HepG2 (cell line): ENCODE data around the gene PEX11B. TPM values are rescaled to one million over a fixed set of nuclear protein-coding genes. Genes with fewer than 3 reads are reported as not detected.

Source experiments
- ATF1 ChIP-seq: IDR thresholded peaks from 2 replicates; pipeline ENCODE4 v1.6.1; 2016; ENCODE audit warnings: mild to moderate bottlenecking, control low read depth
- DBP ChIP-seq: sonication (generic); formaldehyde crosslinking; IDR thresholded peaks from 2 replicates; pipeline ENCODE4 v1.4.0; 2020; ENCODE audit warnings: missing genetic modification reagents; ENCODE audit errors: not compliant biosample characterization
- GATA4 ChIP-seq: sonication (generic); IDR thresholded peaks from 2 replicates; pipeline ENCODE4 v1.6.1; 2016; ENCODE audit warnings: antibody characterized with exemption, low read depth, borderline replicate concordance
- GPN1 ChIP-seq: sonication (generic); formaldehyde crosslinking; IDR thresholded peaks from 2 replicates; pipeline ENCODE4 v1.5.1; 2020; ENCODE audit warnings: missing genetic modification reagents, borderline replicate concordance
- IRF2 ChIP-seq: IDR thresholded peaks from 2 replicates; pipeline ENCODE4 v1.6.1; 2018; ENCODE audit warnings: missing genetic modification reagents, missing compliant biosample characterization
- MIER3 ChIP-seq: IDR thresholded peaks from 2 replicates; pipeline ENCODE4 v1.6.1; 2016; ENCODE audit warnings: missing compliant biosample characterization, borderline replicate concordance
- MIXL1 ChIP-seq: IDR thresholded peaks from 2 replicates; pipeline ENCODE4 v1.6.1; 2016
- NR3C1 ChIP-seq: sonication (generic); formaldehyde crosslinking; IDR thresholded peaks from 2 replicates; pipeline ENCODE4 v1.4.0; 2020; ENCODE audit warnings: missing genetic modification reagents
- RAD21 ChIP-seq: fragments of 450-650 bp; formaldehyde crosslinking; IDR thresholded peaks from 2 replicates; pipeline ENCODE4 v1.5.0; 2020; ENCODE audit warnings: mild to moderate bottlenecking
- RFXAP ChIP-seq: sonication (generic); formaldehyde crosslinking; IDR thresholded peaks from 2 replicates; pipeline ENCODE4 v1.4.0; 2020; ENCODE audit warnings: missing genetic modification reagents, borderline replicate concordance
- RORA ChIP-seq: sonication (generic); formaldehyde crosslinking; IDR thresholded peaks from 2 replicates; pipeline ENCODE4 v1.5.0; 2020; ENCODE audit warnings: mild to moderate bottlenecking, missing genetic modification reagents, moderate library complexity
- SAP130 ChIP-seq: IDR thresholded peaks from 2 replicates; pipeline ENCODE4 v1.6.1; 2016; ENCODE audit warnings: low read depth
- SP1 ChIP-seq, 2 experiments: fragments of 450-650 bp in 1 of 2; sonication (generic) in 1 of 2; formaldehyde crosslinking in 1 of 2; IDR thresholded peaks; 2 replicates each; pipeline versions ENCODE4 v1.4.0 to v1.6.1; 2016 to 2020; ENCODE audit warnings: missing genetic modification reagents in 1 of 2
- STAG1 ChIP-seq: sonication (generic); formaldehyde crosslinking; IDR thresholded peaks from 2 replicates; pipeline ENCODE4 v1.4.0; 2020; ENCODE audit warnings: missing genetic modification reagents
- TERF1 ChIP-seq: sonication (generic); formaldehyde crosslinking; IDR thresholded peaks from 2 replicates; pipeline ENCODE4 v1.8.0; 2022; ENCODE audit warnings: mild to moderate bottlenecking, missing genetic modification reagents, moderate library complexity
- ZBTB1 ChIP-seq: sonication (generic); formaldehyde crosslinking; IDR thresholded peaks from 2 replicates; pipeline ENCODE4 v1.4.0; 2020; ENCODE audit warnings: missing genetic modification reagents, borderline replicate concordance
- ZNF160 ChIP-seq: sonication (generic); formaldehyde crosslinking; IDR thresholded peaks from 2 replicates; pipeline ENCODE4 v1.8.0; 2022; ENCODE audit warnings: mild to moderate bottlenecking, inconsistent platforms, missing genetic modification reagents
- ZNF232 ChIP-seq: sonication (generic); formaldehyde crosslinking; IDR thresholded peaks from 2 replicates; pipeline ENCODE4 v1.4.0; 2020; ENCODE audit warnings: missing genetic modification reagents, borderline replicate concordance
- ZNF335 ChIP-seq: sonication (generic); formaldehyde crosslinking; IDR thresholded peaks from 2 replicates; pipeline ENCODE4 v1.4.0; 2020; ENCODE audit warnings: missing genetic modification reagents
- ZNF501 ChIP-seq: sonication (generic); formaldehyde crosslinking; IDR thresholded peaks from 2 replicates; pipeline ENCODE4 v1.5.1; 2020; ENCODE audit warnings: mild to moderate bottlenecking, moderate library complexity, missing genetic modification reagents
- ZNF503 ChIP-seq: sonication (generic); formaldehyde crosslinking; IDR thresholded peaks from 2 replicates; pipeline ENCODE4 v1.4.0; 2020; ENCODE audit warnings: missing genetic modification reagents
- ZNF556 ChIP-seq: sonication (generic); formaldehyde crosslinking; IDR thresholded peaks from 2 replicates; pipeline ENCODE4 v1.4.0; 2020; ENCODE audit warnings: mild to moderate bottlenecking, missing genetic modification reagents, borderline replicate concordance
- polyA plus RNA-seq, 8 experiments: library from polyadenylated mRNA; depleted of rRNA in 3 of 8; stranded (reverse) in 7 of 8; unstranded in 1 of 8; fragments of >200 nt; fragmentation: Illumina TruSeq in 4 of 8; extraction: Trizol in 4 of 8; gene quantifications; 2 replicates each; pipeline versions ENCODE4 v1.2.1 to v1.2.3, GENCODE V29; 2011 to 2016; ENCODE audit warnings: low read depth in 4 of 8, missing spikeins in 1 of 8, mixed read lengths in 1 of 8; ENCODE audit not compliant: insufficient read depth in 1 of 8
- total RNA-seq, 5 experiments: library from RNA; depleted of rRNA; stranded (reverse); fragments of >200 nt; fragmentation: Illumina TruSeq; extraction: Trizol; gene quantifications; 2 replicates each; pipeline ENCODE4 v1.2.3, GENCODE V29; 2016; ENCODE audit warnings: low read depth in 1 of 5
- TF ChIP-seq, protein P1 (sequence below): sonication (generic); formaldehyde crosslinking; IDR thresholded peaks from 2 replicates; pipeline ENCODE4 v1.4.0; 2020; ENCODE audit warnings: missing genetic modification reagents
- TF ChIP-seq, protein P2 (sequence below): IDR thresholded peaks from 2 replicates; pipeline ENCODE4 v1.6.1; 2016; ENCODE audit warnings: mild to moderate bottlenecking, missing biosample characterization, missing genetic modification reagents

The PEX11B gene
- total and polyA plus RNA-seq, 2 of the 13 experiments (the other 11 are each of a cell fraction or from before 2014, with no cell fraction given), result 21.6 to 48.4 TPM

DNA sequence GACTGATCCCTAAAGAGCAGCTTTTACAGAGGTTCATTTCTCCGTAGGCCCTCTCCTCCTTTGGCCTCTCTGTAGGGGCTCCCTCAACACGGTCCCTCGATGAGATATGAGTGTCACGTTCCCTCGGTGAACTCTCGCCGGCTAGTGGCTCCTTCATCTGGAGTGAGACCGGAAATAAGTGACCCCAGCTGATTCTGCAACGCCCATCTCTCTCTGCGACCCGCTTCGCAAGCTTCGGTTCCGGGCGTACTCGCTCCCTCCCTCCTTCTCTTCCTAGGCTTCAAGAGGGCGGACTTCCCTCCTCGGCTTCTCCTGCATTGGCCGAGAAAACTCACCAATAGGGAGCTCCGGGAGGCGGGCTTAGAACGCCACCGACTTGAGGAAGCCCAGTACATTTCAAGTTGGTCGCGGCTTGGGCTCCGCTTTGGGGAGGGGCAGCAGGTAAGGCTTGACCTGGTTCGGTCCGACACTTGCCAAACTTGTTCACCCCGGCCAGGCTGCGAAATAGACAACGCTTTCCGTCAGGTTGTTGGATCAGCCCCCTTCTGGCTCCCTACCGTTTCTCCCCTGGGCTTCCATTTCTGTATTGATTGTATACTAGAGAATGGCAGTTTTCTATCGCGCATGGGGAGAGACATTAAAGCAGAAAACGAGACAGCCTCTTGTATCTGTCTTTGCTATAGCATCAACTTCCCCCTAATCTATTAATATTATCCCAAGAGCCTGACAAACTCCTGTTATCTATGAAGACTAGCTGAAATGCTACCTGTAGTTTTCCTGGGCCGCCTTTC, 46.0 kb upstream of the PEX11B start, which contains the start of the genes ANKRD34A and POLR3GL (continued):
- TF ChIP-seq MIXL1 (CRISPR knock-in tag), result peak; percentile 33; the same call in 1 of the 2 replicates
- peak; percentile 24; the same call in 1 of the 2 replicates for TF ChIP-seq MIER3 (CRISPR knock-in tag)
- no peak for TF ChIP-seq ZNF232 (CRISPR knock-in tag)
- peak; percentile 73; the same call in 1 of the 2 replicates for TF ChIP-seq GATA4
- TF ChIP-seq SAP130, result peak; percentile 91
- TF ChIP-seq RFXAP, result 0 out of 2 replicates have a peak, but pooled peaks have one; percentile 9
- no peak for TF ChIP-seq DBP (CRISPR knock-in tag)
- TF ChIP-seq GPN1 (CRISPR knock-in tag), result no peak
- TF ChIP-seq, protein P1, sequence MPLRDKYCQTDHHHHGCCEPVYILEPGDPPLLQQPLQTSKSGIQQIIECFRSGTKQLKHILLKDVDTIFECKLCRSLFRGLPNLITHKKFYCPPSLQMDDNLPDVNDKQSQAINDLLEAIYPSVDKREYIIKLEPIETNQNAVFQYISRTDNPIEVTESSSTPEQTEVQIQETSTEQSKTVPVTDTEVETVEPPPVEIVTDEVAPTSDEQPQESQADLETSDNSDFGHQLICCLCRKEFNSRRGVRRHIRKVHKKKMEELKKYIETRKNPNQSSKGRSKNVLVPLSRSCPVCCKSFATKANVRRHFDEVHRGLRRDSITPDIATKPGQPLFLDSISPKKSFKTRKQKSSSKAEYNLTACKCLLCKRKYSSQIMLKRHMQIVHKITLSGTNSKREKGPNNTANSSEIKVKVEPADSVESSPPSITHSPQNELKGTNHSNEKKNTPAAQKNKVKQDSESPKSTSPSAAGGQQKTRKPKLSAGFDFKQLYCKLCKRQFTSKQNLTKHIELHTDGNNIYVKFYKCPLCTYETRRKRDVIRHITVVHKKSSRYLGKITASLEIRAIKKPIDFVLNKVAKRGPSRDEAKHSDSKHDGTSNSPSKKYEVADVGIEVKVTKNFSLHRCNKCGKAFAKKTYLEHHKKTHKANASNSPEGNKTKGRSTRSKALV (CRISPR knock-in tag), result peak; percentile 82; the same call in 1 of the 2 replicates
- TF ChIP-seq ZBTB1 (CRISPR knock-in tag), result no peak
- TF ChIP-seq ZNF556, result peak; percentile 67; the same call in 1 of the 2 replicates
- TF ChIP-seq TERF1 (CRISPR knock-in tag), result no peak
- TF ChIP-seq NR3C1 (CRISPR knock-in tag), result no peak
- TF ChIP-seq, protein P2, sequence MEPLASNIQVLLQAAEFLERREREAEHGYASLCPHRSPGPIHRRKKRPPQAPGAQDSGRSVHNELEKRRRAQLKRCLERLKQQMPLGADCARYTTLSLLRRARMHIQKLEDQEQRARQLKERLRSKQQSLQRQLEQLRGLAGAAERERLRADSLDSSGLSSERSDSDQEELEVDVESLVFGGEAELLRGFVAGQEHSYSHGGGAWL, result peak; percentile 47
- peak; percentile 32; the same call in 1 of the 2 replicates for TF ChIP-seq IRF2 (CRISPR knock-in tag)
- 0 out of 2 replicates have a peak, but pooled peaks have one; percentile 28 for TF ChIP-seq ZNF160 (CRISPR knock-in tag)
- TF ChIP-seq RORA (CRISPR knock-in tag), result no peak
- TF ChIP-seq ZNF501 (CRISPR knock-in tag), result peak; percentile 62
- 0 out of 2 replicates have a peak, but pooled peaks have one; percentile 29 for TF ChIP-seq RAD21 (CRISPR knock-in tag)
- TF ChIP-seq ZNF335 (CRISPR knock-in tag), result peak; percentile 18; the same call in 1 of the 2 replicates
- peak; percentile 52; the same call in 1 of the 2 replicates for TF ChIP-seq ATF1 (CRISPR knock-in tag)
- no peak for TF ChIP-seq SP1 (IDR thresholded peaks at IDR 0.05)
- peak; percentile 29; the same call in 1 of the 2 replicates for TF ChIP-seq SP1 (CRISPR knock-in tag; IDR thresholded peaks at IDR 0.05)
- no peak for TF ChIP-seq STAG1
- TF ChIP-seq ZNF503 (CRISPR knock-in tag), result no peak
